Activated CD4-positive, alpha-beta T cell treated with anti-CD3 and anti-CD28 coated beads, Interleukin-2, amount 50 U/mL, for 24 hours (primary cell): ENCODE data around the gene CCDC28A.

Source experiments
- DNase-seq, 2 donors: peaks; one replicate each; pipeline ENCODE4 v3.0.0-alpha.2; 2020; ENCODE audit warnings: low read depth in 1 of 2, low spot score in 1 of 2

Gene CCDC28A

GRCh38 chr6:138795809-138796603, 22.4 kb downstream of the CCDC28A start, which contains the start of gene ECT2L:
ECT2L (plus strand) TSS chr6:138796087; CDS start chr6:138813275, 17,188 bp downstream.
- DNase-seq, result no peak

GRCh38 chr6:138796771-138797170, 23.2 kb downstream of the CCDC28A start:
- DNase-seq, result no peak

GRCh38 chr6:138797806-138798446, 24.4 kb downstream of the CCDC28A start:
- DNase-seq, result no peak

GRCh38 chr6:138800377-138801150, 27.0 kb downstream of the CCDC28A start:
- no peak for DNase-seq

GRCh38 chr6:138803331-138803730, 29.8 kb downstream of the CCDC28A start:
- DNase-seq, result no peak

- DNase-seq, result no peak
Observed at GRCh38 chr6:138803861-138804260, 30.3 kb downstream of the CCDC28A start.

- no peak for DNase-seq
Observed at GRCh38 chr6:138805016-138805765, 31.6 kb downstream of the CCDC28A start.

GRCh38 chr6:138806889-138807288, 33.3 kb downstream of the CCDC28A start:
- DNase-seq, result no peak

GRCh38 chr6:138809677-138810076, 36.1 kb downstream of the CCDC28A start:
- DNase-seq, result no peak

- no peak for DNase-seq
Observed at GRCh38 chr6:138811866-138812265, 38.3 kb downstream of the CCDC28A start.

- no peak for DNase-seq
Observed at GRCh38 chr6:138814179-138814834, 40.7 kb downstream of the CCDC28A start.

- DNase-seq, result no peak
Observed at GRCh38 chr6:138815221-138815620, 41.7 kb downstream of the CCDC28A start.

- DNase-seq, result peak in 1 of 2 donors; percentile 10
Observed at GRCh38 chr6:138815797-138816528, 42.4 kb downstream of the CCDC28A start.

GRCh38 chr6:138817799-138818198, 44.2 kb downstream of the CCDC28A start:
- no peak for DNase-seq

- DNase-seq, result no peak
Observed at GRCh38 chr6:138818496-138819194, 45.1 kb downstream of the CCDC28A start.

- DNase-seq, result no peak
Observed at GRCh38 chr6:138821519-138821918, 48.0 kb downstream of the CCDC28A start.

- no peak for DNase-seq
Observed at GRCh38 chr6:138824482-138825144, 51.0 kb downstream of the CCDC28A start.

GRCh38 chr6:138830248-138830647, 56.7 kb downstream of the CCDC28A start:
- DNase-seq, result no peak

GRCh38 chr6:138832182-138832581, 58.6 kb downstream of the CCDC28A start:
- DNase-seq, result no peak
